OCI-LY3 (cell line): ENCODE results near the gene MTERF1.

Source experiments
- H2AFZ ChIP-seq: fragments of 200-600, 300-600 bp; shearing (Covaris generic); 2 replicates; pipeline ENCODE4 v1.6.0; 2014; ENCODE audit warnings: antibody characterized with exemption, low read depth, low read length
- H3K27ac ChIP-seq: fragments of 200-600, 300-600 bp; sonication (generic); 2 replicates; pipeline ENCODE4 v1.5.1; 2014; ENCODE audit warnings: mild to moderate bottlenecking, low read length, moderate library complexity, mixed read lengths
- H3K27me3 ChIP-seq: fragments of 200-600, 300-600 bp; sonication (generic); 2 replicates; pipeline ENCODE4 v1.6.1; 2014; ENCODE audit warnings: low read depth, low read length, mixed read lengths
- H3K36me3 ChIP-seq: fragments of 200-600, 300-600 bp; sonication (generic); replicated peaks from 2 replicates; pipeline ENCODE3; 2014; ENCODE audit warnings: low read depth, low read length, mixed read lengths
- H3K4me1 ChIP-seq: fragments of 300-600, 200-600 bp; sonication (generic); 2 replicates; pipeline ENCODE4 v1.6.1; 2014; ENCODE audit warnings: low read length, mixed read lengths
- H3K4me2 ChIP-seq: fragments of 200-600, 300-600 bp; sonication (generic); 2 replicates; pipeline ENCODE4 v1.6.1; 2014; ENCODE audit warnings: low read length, mixed read lengths
- H3K4me3 ChIP-seq: fragments of 300-600, 200-600 bp; sonication (generic); 2 replicates; pipeline ENCODE4 v1.5.1; 2014; ENCODE audit warnings: antibody characterized with exemption, mild to moderate bottlenecking, low read length, moderate library complexity
- H3K79me2 ChIP-seq: fragments of 300-600, 200-600 bp; shearing (Covaris generic); 2 replicates; pipeline ENCODE4 v1.6.1; 2014; ENCODE audit warnings: mild to moderate bottlenecking, low read length, mixed read lengths
- H3K9ac ChIP-seq: fragments of 300-600, 200-600 bp; shearing (Covaris generic); 2 replicates; pipeline ENCODE4 v1.6.0; 2014; ENCODE audit warnings: mild to moderate bottlenecking, low read length, moderate library complexity
- H3K9me3 ChIP-seq: fragments of 200-600, 300-600 bp; shearing (Covaris generic); 2 replicates; pipeline ENCODE4 v1.6.1; 2014; ENCODE audit warnings: low read length, mixed read lengths; ENCODE audit not compliant: insufficient read depth
- H4K20me1 ChIP-seq: fragments of 200-600, 300-600 bp; sonication (generic); 2 replicates; pipeline ENCODE4 v1.6.1; 2016; ENCODE audit warnings: low read length, mixed read lengths; ENCODE audit not compliant: insufficient read depth
- EZH2phosphoT487 ChIP-seq: fragments of 200-600 bp; shearing (Covaris generic); IDR thresholded peaks from 2 replicates; pipeline ENCODE4 v1.6.1; 2018; ENCODE audit warnings: antibody characterized with exemption, mixed run types, low read depth
- TF ChIP-seq, protein P1 (sequence below): fragments of 200-600, 300-600 bp; sonication (generic); IDR thresholded peaks from 2 replicates; pipeline ENCODE4 v1.5.1; 2014; ENCODE audit warnings: antibody characterized with exemption, low read length, low read depth

The MTERF1 gene

DNA sequence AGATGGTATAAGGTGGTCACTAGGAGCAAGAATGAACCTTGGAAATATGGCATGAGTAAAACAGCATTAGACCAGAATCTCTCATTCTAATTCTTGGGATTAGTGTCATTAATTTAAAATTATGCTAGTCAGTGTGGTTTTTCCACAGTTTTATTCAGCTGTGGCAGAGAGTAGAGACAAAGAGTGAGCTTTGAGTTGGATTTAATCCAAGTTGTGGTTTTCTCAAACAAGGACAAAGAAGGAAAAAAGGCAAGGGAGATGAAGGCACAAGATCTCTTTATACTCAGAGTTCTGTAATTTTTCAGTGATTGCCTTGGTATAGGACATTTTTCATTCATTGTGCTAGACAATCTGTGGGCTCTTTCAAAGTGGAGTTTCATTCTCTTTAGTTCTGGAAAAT lies 32.0 kb upstream of the MTERF1 start:
- no peaks in the 10 kb centered on the region for H3K36me3 ChIP-seq
- 0 out of 2 replicates have a peak, but pooled peaks cover 3% of the 10 kb centered on the region for H3K4me1 ChIP-seq
- no peak overlapping the region for H2AFZ ChIP-seq
- TF ChIP-seq, protein P1, sequence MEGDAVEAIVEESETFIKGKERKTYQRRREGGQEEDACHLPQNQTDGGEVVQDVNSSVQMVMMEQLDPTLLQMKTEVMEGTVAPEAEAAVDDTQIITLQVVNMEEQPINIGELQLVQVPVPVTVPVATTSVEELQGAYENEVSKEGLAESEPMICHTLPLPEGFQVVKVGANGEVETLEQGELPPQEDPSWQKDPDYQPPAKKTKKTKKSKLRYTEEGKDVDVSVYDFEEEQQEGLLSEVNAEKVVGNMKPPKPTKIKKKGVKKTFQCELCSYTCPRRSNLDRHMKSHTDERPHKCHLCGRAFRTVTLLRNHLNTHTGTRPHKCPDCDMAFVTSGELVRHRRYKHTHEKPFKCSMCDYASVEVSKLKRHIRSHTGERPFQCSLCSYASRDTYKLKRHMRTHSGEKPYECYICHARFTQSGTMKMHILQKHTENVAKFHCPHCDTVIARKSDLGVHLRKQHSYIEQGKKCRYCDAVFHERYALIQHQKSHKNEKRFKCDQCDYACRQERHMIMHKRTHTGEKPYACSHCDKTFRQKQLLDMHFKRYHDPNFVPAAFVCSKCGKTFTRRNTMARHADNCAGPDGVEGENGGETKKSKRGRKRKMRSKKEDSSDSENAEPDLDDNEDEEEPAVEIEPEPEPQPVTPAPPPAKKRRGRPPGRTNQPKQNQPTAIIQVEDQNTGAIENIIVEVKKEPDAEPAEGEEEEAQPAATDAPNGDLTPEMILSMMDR = no peak
- no peak for TF ChIP-seq EZH2phosphoT487
- H3K27ac ChIP-seq = no peak overlapping the region
- no peaks in the 10 kb centered on the region for H3K27me3 ChIP-seq
- no peak overlapping the region for H3K4me2 ChIP-seq
- H3K9ac ChIP-seq = no peak overlapping the region
- H3K4me3 ChIP-seq = no peak overlapping the region
- no peaks in the 10 kb centered on the region for H3K9me3 ChIP-seq
- no peaks in the 10 kb centered on the region for H4K20me1 ChIP-seq
- no peaks in the 10 kb centered on the region for H3K79me2 ChIP-seq

DNA sequence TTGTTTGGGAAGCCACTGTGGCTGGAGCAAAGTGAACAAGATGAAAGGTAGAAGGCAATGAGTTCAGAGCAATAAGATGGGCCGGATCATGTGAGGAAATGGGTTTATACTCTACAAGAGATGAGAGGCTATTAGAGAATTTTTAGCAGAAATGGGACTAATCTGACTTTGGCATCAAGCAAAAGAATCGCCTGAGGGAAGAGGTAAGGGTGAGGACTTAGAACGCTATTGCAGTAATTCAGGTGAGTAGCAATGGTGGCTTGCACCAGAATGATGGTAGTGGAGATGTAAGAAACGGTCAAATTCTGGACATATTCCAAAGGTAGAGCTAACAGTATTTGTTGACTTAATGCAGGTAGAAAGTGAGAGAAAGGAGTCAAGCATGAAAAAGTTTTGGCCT lies 30.6 kb upstream of the MTERF1 start:
- TF ChIP-seq EZH2phosphoT487 = no peak
- TF ChIP-seq, protein P1 = no peak
- H3K36me3 ChIP-seq = no peaks in the 10 kb centered on the region
- no peak overlapping the region for H3K4me2 ChIP-seq
- no peaks in the 10 kb centered on the region for H4K20me1 ChIP-seq
- 0 out of 2 replicates have a peak, but pooled peaks cover 3% of the 10 kb centered on the region for H3K4me1 ChIP-seq
- H3K9me3 ChIP-seq = no peaks in the 10 kb centered on the region
- H3K79me2 ChIP-seq = no peaks in the 10 kb centered on the region
- H3K27me3 ChIP-seq = no peaks in the 10 kb centered on the region
- H2AFZ ChIP-seq = no peak overlapping the region
- no peak overlapping the region for H3K9ac ChIP-seq
- H3K27ac ChIP-seq = no peak overlapping the region
- no peak overlapping the region for H3K4me3 ChIP-seq

DNA sequence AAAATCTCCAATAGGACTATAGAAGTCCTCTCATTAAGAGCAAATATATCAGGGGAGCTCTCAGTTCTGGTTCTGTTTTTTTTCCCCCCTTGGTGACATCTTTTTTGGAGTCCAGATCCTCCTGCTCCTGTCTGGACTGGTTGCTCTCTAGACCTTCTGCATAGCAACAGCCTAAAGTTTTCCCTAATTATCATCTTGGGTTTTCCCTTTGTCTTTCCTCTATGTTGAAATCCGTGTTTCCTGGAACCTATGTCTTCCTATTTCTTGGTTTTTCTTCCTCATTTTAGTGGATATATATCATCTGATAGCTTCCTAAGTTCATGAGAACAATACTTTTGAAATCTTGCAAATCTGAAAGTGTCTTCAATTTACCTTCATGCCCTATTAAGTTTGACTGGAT lies 29.7 kb upstream of the MTERF1 start:
- Histone ChIP-seq H4K20me1 (no peaks in the 10 kb centered on the region), H3K4me2 (no peak overlapping the region), H3K4me1 (0 out of 2 replicates have a peak, but pooled peaks cover 3% of the 10 kb centered on the region), H3K4me3 (no peak overlapping the region), H3K36me3 (no peaks in the 10 kb centered on the region), H3K27ac (no peak overlapping the region), H3K9me3 (no peaks in the 10 kb centered on the region), H3K27me3 (no peaks in the 10 kb centered on the region), H2AFZ (no peak overlapping the region), H3K9ac (no peak overlapping the region), H3K79me2 (no peaks in the 10 kb centered on the region)
- TF ChIP-seq EZH2phosphoT487 = no peak
- TF ChIP-seq, protein P1 = no peak

DNA sequence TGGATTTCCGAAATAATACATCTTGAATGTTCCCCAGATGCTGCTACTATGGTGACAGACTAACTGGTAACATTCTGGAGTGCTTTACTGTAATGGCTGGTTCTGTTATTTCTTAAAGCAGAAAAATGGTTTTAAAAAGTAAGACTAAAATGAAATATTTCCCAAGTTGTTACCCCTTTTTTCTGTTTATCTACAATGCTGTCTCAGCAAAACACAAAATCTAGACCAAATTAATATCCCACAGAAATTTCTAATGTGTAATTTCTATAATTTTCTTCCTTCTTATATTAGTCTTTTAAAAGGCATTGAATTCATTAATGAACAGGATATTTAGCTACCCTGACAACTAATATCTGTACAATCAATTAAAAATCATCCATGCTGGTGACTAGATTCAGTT lies 19.1 kb upstream of the MTERF1 start:
- Histone ChIP-seq H3K36me3 (no peaks in the 10 kb centered on the region), H4K20me1 (no peaks in the 10 kb centered on the region), H3K4me1 (no peaks in the 10 kb centered on the region), H3K9ac (no peak overlapping the region), H3K27me3 (no peaks in the 10 kb centered on the region), H3K79me2 (no peaks in the 10 kb centered on the region), H3K4me3 (no peak overlapping the region), H2AFZ (no peak overlapping the region), H3K4me2 (no peak overlapping the region), H3K9me3 (no peaks in the 10 kb centered on the region), H3K27ac (no peak overlapping the region)
- TF ChIP-seq, protein P1 = no peak
- TF ChIP-seq EZH2phosphoT487 = no peak
